ENCODE measurements around the gene MICB.

DNA sequence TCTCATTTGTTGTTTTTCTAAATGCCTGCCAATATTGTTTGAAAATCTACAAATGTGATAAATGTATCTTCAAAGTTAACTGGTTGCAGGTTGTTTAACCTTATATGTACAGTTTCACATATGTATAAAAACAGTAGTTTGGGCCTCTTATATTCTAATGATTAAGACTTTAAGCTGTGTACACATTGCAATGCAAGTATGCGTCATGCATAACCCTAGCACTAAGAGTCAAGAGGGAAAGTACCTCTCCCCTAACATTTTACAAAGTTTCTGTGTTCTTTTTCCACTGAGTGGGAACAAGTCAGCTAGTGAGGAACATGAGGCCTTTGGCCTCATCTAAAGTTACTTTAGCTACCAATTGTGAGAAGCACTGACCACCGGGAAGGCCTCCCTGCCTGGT lies 25.7 kb upstream of the MICB start:
- no peak for TF ChIP-seq CTCF (conservative IDR thresholded peaks at IDR 0.05; ENCODE audit: low read length)
- no peak for TF ChIP-seq EZH2phosphoT487 (IDR thresholded peaks at IDR 0.05; ENCODE audit: borderline replicate concordance)
